Neutrophil (primary cell): ENCODE measurements around the gene YES1.

Experiments
- H3K27ac ChIP-seq: fragments of 200-600 bp; sonication (generic); 2 replicates; pipeline ENCODE4 v1.5.1; 2016; ENCODE audit warnings: mild to moderate bottlenecking, moderate library complexity
- H3K27me3 ChIP-seq: fragments of 200-600 bp; sonication (generic); 2 replicates; pipeline ENCODE4 v1.6.0; 2016; ENCODE audit warnings: mild to moderate bottlenecking
- H3K36me3 ChIP-seq: fragments of 200-600 bp; sonication (generic); 2 replicates; pipeline ENCODE4 v1.5.1; 2017
- H3K4me1 ChIP-seq, 2 experiments: fragments of 200-600 bp in 1 of 2; sonication (generic) in 1 of 2; 1 replicate in 1 of 2; 2 replicates in 1 of 2; pipeline versions ENCODE4 v1.5.1 to v1.6.1; 2013 to 2016; ENCODE audit warnings: low read depth in 1 of 2, low read length in 1 of 2, mild to moderate bottlenecking in 1 of 2, moderate library complexity in 1 of 2; ENCODE audit not compliant: control insufficient read depth in 1 of 2, insufficient read depth in 1 of 2
- H3K4me3 ChIP-seq, 2 experiments: fragments of 200-600 bp in 1 of 2; sonication (generic) in 1 of 2; 1 replicate in 1 of 2; 2 replicates in 1 of 2; pipeline ENCODE4 v1.5.1; 2013 to 2016; ENCODE audit warnings: low read depth in 1 of 2, low read length in 1 of 2, mild to moderate bottlenecking in 1 of 2, moderate library complexity in 1 of 2
- H3K9me3 ChIP-seq: fragments of 200-600 bp; sonication (generic); 2 replicates; pipeline ENCODE4 v1.5.1; 2016
- TF ChIP-seq, protein P1 (sequence below): fragments of 200-600 bp; sonication (generic); IDR thresholded peaks from 2 replicates; pipeline ENCODE4 v1.5.1; 2016; ENCODE audit warnings: antibody characterized with exemption

The YES1 gene

DNA sequence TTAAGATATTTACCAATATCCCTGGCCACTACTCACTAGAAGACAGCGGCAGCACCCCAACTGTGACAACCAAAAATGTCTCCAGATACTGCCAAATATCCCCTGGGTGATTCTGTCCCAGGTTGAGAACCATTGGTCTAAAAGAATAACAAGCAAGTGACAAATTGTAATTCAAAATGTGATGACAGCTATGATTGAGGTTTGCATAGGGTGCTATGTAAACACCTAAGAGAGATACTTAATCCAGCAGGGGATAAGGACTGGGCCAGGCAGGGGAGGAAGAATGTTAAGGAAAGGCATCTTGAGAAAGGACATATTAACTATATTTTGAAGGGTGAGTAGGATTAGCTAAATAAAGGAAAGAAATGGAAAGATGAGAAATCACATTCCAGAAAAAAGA, 61.6 kb downstream of the YES1 start:
- Histone ChIP-seq H3K27me3 (peaks cover 24% of the 10 kb centered on the region), H3K27ac (no peak overlapping the region), H3K9me3 (no peaks in the 10 kb centered on the region), H3K4me1 (no peaks in the 10 kb centered on the region), H3K4me3 (no peak overlapping the region), H3K36me3 (no peaks in the 10 kb centered on the region)
- TF ChIP-seq, protein P1, sequence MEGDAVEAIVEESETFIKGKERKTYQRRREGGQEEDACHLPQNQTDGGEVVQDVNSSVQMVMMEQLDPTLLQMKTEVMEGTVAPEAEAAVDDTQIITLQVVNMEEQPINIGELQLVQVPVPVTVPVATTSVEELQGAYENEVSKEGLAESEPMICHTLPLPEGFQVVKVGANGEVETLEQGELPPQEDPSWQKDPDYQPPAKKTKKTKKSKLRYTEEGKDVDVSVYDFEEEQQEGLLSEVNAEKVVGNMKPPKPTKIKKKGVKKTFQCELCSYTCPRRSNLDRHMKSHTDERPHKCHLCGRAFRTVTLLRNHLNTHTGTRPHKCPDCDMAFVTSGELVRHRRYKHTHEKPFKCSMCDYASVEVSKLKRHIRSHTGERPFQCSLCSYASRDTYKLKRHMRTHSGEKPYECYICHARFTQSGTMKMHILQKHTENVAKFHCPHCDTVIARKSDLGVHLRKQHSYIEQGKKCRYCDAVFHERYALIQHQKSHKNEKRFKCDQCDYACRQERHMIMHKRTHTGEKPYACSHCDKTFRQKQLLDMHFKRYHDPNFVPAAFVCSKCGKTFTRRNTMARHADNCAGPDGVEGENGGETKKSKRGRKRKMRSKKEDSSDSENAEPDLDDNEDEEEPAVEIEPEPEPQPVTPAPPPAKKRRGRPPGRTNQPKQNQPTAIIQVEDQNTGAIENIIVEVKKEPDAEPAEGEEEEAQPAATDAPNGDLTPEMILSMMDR = no peak

DNA sequence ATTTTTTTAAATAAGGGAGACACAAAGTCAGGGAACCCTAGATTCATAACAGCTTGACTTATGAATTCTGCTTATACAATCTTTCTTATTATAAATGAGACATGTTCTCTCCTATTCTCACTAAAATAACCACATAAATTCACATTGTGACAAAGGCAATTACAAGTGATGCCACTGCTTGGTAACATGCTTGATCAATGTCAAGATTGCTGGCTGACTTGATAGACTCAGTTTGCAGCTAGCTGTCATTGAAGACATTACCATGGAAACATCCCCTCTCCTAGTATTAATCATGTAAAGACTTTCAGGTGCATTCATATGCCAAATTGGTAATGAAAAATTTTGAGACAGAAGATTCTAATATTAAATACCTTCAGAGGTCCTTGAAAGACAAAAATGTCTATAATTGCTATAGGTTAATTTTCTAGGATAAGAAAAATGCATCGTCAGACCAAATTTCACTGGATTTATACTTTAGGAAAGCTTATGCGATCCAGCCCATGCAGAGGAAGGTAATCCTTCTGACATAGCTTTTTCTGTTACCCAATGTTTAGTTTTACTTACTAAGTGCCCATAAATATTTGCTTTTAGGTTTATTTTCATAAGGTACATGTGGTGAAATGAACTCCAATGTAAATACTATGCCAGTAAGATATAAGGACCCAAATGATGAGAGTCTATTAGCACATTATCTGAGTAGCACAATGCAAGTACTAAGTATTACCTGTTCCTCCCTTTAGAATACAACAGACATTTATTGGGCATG, 67.0 kb downstream of the YES1 start:
- no peaks in the 10 kb centered on the region for H3K36me3 ChIP-seq
- H3K4me3 ChIP-seq = no peak overlapping the region
- H3K27me3 ChIP-seq = peaks cover 12% of the 10 kb centered on the region
- no peaks in the 10 kb centered on the region for H3K9me3 ChIP-seq
- TF ChIP-seq, protein P1 = no peak
- H3K4me1 ChIP-seq = no peaks in the 10 kb centered on the region
- no peak overlapping the region for H3K27ac ChIP-seq

GRCh38 chr18:741931-742512, 70.0 kb downstream of the YES1 start:
- TF ChIP-seq, protein P1 = no peak
- Histone ChIP-seq H3K27me3 (peaks cover 9% of the 10 kb centered on the region), H3K27ac (no peak overlapping the region), H3K4me3 (no peak overlapping the region), H3K4me1 (no peaks in the 10 kb centered on the region), H3K36me3 (no peaks in the 10 kb centered on the region), H3K9me3 (no peaks in the 10 kb centered on the region)

GRCh38 chr18:732371-732770, 79.7 kb downstream of the YES1 start:
- H3K4me1 ChIP-seq = no peaks in the 10 kb centered on the region
- TF ChIP-seq, protein P1 = no peak
- no peaks in the 10 kb centered on the region for H3K36me3 ChIP-seq
- H3K27ac ChIP-seq = no peak overlapping the region
- H3K9me3 ChIP-seq = no peaks in the 10 kb centered on the region
- H3K4me3 ChIP-seq = no peak overlapping the region
- H3K27me3 ChIP-seq = no peaks in the 10 kb centered on the region

- TF ChIP-seq, protein P1 = no peak
- no peak overlapping the region for H3K4me3 ChIP-seq
- H3K36me3 ChIP-seq = no peaks in the 10 kb centered on the region
- no peaks in the 10 kb centered on the region for H3K4me1 ChIP-seq
- H3K9me3 ChIP-seq = no peaks in the 10 kb centered on the region
- H3K27me3 ChIP-seq = no peaks in the 10 kb centered on the region
- no peak overlapping the region for H3K27ac ChIP-seq
These were observed 80.9 kb downstream of the YES1 start for GRCh38 chr18:731185-731584.
